SK-N-SH (cell line): Measurements from ENCODE around the gene TPM4. TPM values are rescaled to one million over a fixed set of nuclear protein-coding genes. Genes with fewer than 3 reads are reported as not detected.

Experiments used
- CTCF ChIA-PET: fragments of 300-600, 350-600 bp; formaldehyde crosslinking; extraction: SDS; loops from one replicate; lab custom pipeline; 2021; lab: Yijun Ruan, JAX
- POLR2A ChIA-PET: fragments of 350-600 bp; sonication (Branson Sonifier 250); formaldehyde crosslinking; extraction: SDS; loops from one replicate; lab custom pipeline; 2020; ENCODE audit warnings: antibody characterized with exemption, inconsistent platforms; lab: Yijun Ruan, JAX
- DNase-seq: peaks from one replicate; pipeline ENCODE4 v3.0.0; 2012
- H2AFZ ChIP-seq: fragments of 200-600 bp; sonication (generic); 2 replicates; pipeline ENCODE4 v1.8.1; 2016; ENCODE audit warnings: antibody characterized with exemption, mild to moderate bottlenecking, low read depth
- H3F3A ChIP-seq: fragments of 200-600 bp; sonication (generic); replicated peaks from 2 replicates; pipeline ENCODE3; 2016; ENCODE audit warnings: antibody characterized with exemption, mild to moderate bottlenecking; ENCODE audit not compliant: insufficient read depth
- H3K27ac ChIP-seq, 2 experiments: fragments of 200-500 bp in 1 of 2; fragments of 200-600 bp in 1 of 2; sonication (Bioruptor generic) in 1 of 2; sonication (generic), shearing (Covaris generic) in 1 of 2; 2 replicates each; pipeline versions ENCODE4 v1.5.1 to v1.6.1; 2014 to 2016; ENCODE audit warnings: low read depth in 2 of 2, inconsistent platforms in 1 of 2, low read length in 1 of 2, mild to moderate bottlenecking in 1 of 2, mixed read lengths in 1 of 2
- H3K27me3 ChIP-seq: fragments of 200-600 bp; sonication (generic), shearing (Covaris generic); 2 replicates; pipeline ENCODE4 v1.6.1; 2016; ENCODE audit warnings: mixed run types; ENCODE audit not compliant: insufficient read depth
- H3K36me3 ChIP-seq, 2 experiments: fragments of 200-500 bp in 1 of 2; fragments of 200-600 bp in 1 of 2; sonication (Bioruptor generic) in 1 of 2; sonication (generic) in 1 of 2; replicated peaks in 1 of 2; 2 replicates each; pipeline versions ENCODE3 to v1.5.1; 2014 to 2016; ENCODE audit warnings: low read length in 1 of 2, mild to moderate bottlenecking in 1 of 2; ENCODE audit not compliant: insufficient read depth in 2 of 2, control insufficient read depth in 1 of 2
- H3K4me1 ChIP-seq, 2 experiments: fragments of 200-500 bp in 1 of 2; fragments of 200-600 bp in 1 of 2; sonication (Bioruptor generic) in 1 of 2; sonication (generic), shearing (Covaris generic) in 1 of 2; 2 replicates each; pipeline versions ENCODE4 v1.5.1 to v1.6.1; 2014 to 2016; ENCODE audit warnings: low read depth in 1 of 2, low read length in 1 of 2, mixed run types in 1 of 2; ENCODE audit not compliant: insufficient read depth in 2 of 2, control insufficient read depth in 1 of 2
- H3K4me2 ChIP-seq: fragments of 200-600 bp; sonication (generic), shearing (Covaris generic); 2 replicates; pipeline ENCODE4 v1.6.1; 2017; ENCODE audit warnings: mixed run types
- H3K4me3 ChIP-seq, 2 experiments: fragments of 200-500 bp in 1 of 2; fragments of 200-600 bp in 1 of 2; sonication (Bioruptor generic) in 1 of 2; sonication (generic), shearing (Covaris generic) in 1 of 2; 2 replicates each; pipeline versions ENCODE4 v1.5.1 to v1.8.1; 2014 to 2016; ENCODE audit warnings: low read depth in 2 of 2, inconsistent platforms in 1 of 2, low read length in 1 of 2, mild to moderate bottlenecking in 1 of 2, mixed read lengths in 1 of 2, moderate library complexity in 1 of 2
- H3K79me2 ChIP-seq: fragments of 200-600 bp; sonication (generic); 2 replicates; pipeline ENCODE4 v1.8.1; 2017; ENCODE audit warnings: mild to moderate bottlenecking; ENCODE audit not compliant: insufficient read depth
- H3K9ac ChIP-seq: fragments of 200-600 bp; sonication (generic); 2 replicates; pipeline ENCODE4 v1.6.1; 2017; ENCODE audit warnings: mixed run types
- H3K9me2 ChIP-seq: fragments of 200-600 bp; sonication (generic); 2 replicates; pipeline ENCODE4 v1.6.1; 2017; ENCODE audit warnings: mixed run types
- H3K9me3 ChIP-seq: fragments of 200-600 bp; sonication (generic); 2 replicates; pipeline ENCODE4 v1.6.1; 2017; ENCODE audit warnings: mixed run types, mild to moderate bottlenecking, moderate library complexity
- H4K20me1 ChIP-seq: fragments of 200-600 bp; sonication (generic); 2 replicates; pipeline ENCODE4 v1.6.1; 2017; ENCODE audit warnings: mild to moderate bottlenecking, mixed run types; ENCODE audit not compliant: insufficient read depth
- CHD2 ChIP-seq: fragments of 150-350 bp; IDR thresholded peaks from 2 replicates; pipeline ENCODE4 v1.6.1; 2018; ENCODE audit warnings: low read length; ENCODE audit not compliant: partially characterized antibody
- CTCF ChIP-seq: fragments of 200-600 bp; sonication (generic); IDR thresholded peaks from 2 replicates; pipeline ENCODE4 v1.6.1; 2017; ENCODE audit warnings: antibody characterized with exemption, mild to moderate bottlenecking, moderate library complexity
- EP300 ChIP-seq, 2 experiments: IDR thresholded peaks; 2 replicates each; pipeline versions ENCODE4 v1.4.0 to v1.6.1; 2012; ENCODE audit warnings: borderline replicate concordance in 1 of 2, low read depth in 1 of 2, low read length in 1 of 2
- FOSL2 ChIP-seq: IDR thresholded peaks from 2 replicates; pipeline ENCODE4 v1.4.0; 2012; ENCODE audit warnings: low read depth, mild to moderate bottlenecking, moderate library complexity, borderline replicate concordance
- GABPA ChIP-seq: IDR thresholded peaks from 2 replicates; pipeline ENCODE4 v1.4.0; 2012; ENCODE audit warnings: low read depth, mild to moderate bottlenecking
- JUND ChIP-seq: IDR thresholded peaks from 2 replicates; pipeline ENCODE4 v1.4.0; 2012
- NFIC ChIP-seq: IDR thresholded peaks from 2 replicates; pipeline ENCODE4 v1.4.0; 2012; ENCODE audit warnings: borderline replicate concordance
- NRF1 ChIP-seq: IDR thresholded peaks from 2 replicates; pipeline ENCODE4 v1.6.1; 2012; ENCODE audit warnings: low read depth, mild to moderate bottlenecking, low read length
- RFX5 ChIP-seq: IDR thresholded peaks from 2 replicates; pipeline ENCODE4 v1.6.1; 2012; ENCODE audit warnings: mild to moderate bottlenecking, improper control_type of control experiment, low read length
- RXRA ChIP-seq: IDR thresholded peaks from 2 replicates; pipeline ENCODE4 v1.4.0; 2012; ENCODE audit warnings: low read depth, mild to moderate bottlenecking, borderline replicate concordance
- SMC3 ChIP-seq: IDR thresholded peaks from 2 replicates; pipeline ENCODE4 v1.6.1; 2012; ENCODE audit warnings: low read depth, low read length, improper control_type of control experiment
- TAF1 ChIP-seq: IDR thresholded peaks from 2 replicates; pipeline ENCODE4 v1.6.1; 2012; ENCODE audit warnings: low read depth, mild to moderate bottlenecking, low read length, moderate library complexity, borderline replicate concordance
- TCF12 ChIP-seq: IDR thresholded peaks from 2 replicates; pipeline ENCODE4 v1.4.0; 2012
- USF1 ChIP-seq: IDR thresholded peaks from 2 replicates; pipeline ENCODE4 v1.4.0; 2012; ENCODE audit warnings: low read depth, borderline replicate concordance
- ZBTB33 ChIP-seq: IDR thresholded peaks from 2 replicates; pipeline ENCODE4 v1.4.0; 2012; ENCODE audit warnings: low read depth, borderline replicate concordance
- WGBS: methylation state at CpG from one replicate; pipeline ENCODE4 v1.1.6; 2017; ENCODE audit warnings: low lambda C conversion rate; 5-methylcytosine and 5-hydroxymethylcytosine counted together
- polyA plus RNA-seq, 3 experiments: library from polyadenylated mRNA; depleted of rRNA; stranded (reverse); fragments of >200 nt; gene quantifications; 2 replicates each; pipeline ENCODE4 v1.2.3, GENCODE V29; 2012

The TPM4 gene
- polyA plus RNA-seq, 1 of the 3 experiments (the other 2 are of a cell fraction), result 440 TPM

GRCh38 chr19:16127776-16128371 lies 51.6 kb downstream of the TPM4 start:
- DNase-seq, result no peak
- no peak overlapping the region for H3K9ac ChIP-seq
- no peaks in the 10 kb centered on the region for H3F3A ChIP-seq
- POLR2A ChIA-PET, result no interaction called here
- 92% methylated on average over 11 of the region's 21 CpGs for WGBS
- H3K4me1 ChIP-seq, result no peaks in the 10 kb centered on the region
- no peak overlapping the region for H2AFZ ChIP-seq
- no peak for TF ChIP-seq CTCF
- no peak for TF ChIP-seq ZBTB33
- TF ChIP-seq EP300 (IDR thresholded peaks at IDR 0.05; ENCODE audit: borderline replicate concordance in 1 of 2, low read depth in 1 of 2, low read length in 1 of 2), result no peak
- no peak for TF ChIP-seq TAF1
- no peak for TF ChIP-seq NFIC
- no peak for TF ChIP-seq NRF1
- H3K79me2 ChIP-seq, result 0 out of 2 replicates have a peak, but pooled peaks cover 6% of the 10 kb centered on the region
- no peaks in the 10 kb centered on the region for H4K20me1 ChIP-seq
- no peaks in the 10 kb centered on the region for H3K27me3 ChIP-seq
- no peak overlapping the region for H3K4me3 ChIP-seq
- H3K9me2 ChIP-seq, result no peaks in the 10 kb centered on the region
- H3K4me2 ChIP-seq, result no peak overlapping the region
- CTCF ChIA-PET, result no interaction called here
- H3K27ac ChIP-seq, result no peak overlapping the region
- peaks cover 17 to 67% of the 10 kb centered on the region in 2 experiments for H3K36me3 ChIP-seq
- no peaks in the 10 kb centered on the region for H3K9me3 ChIP-seq

- no peaks in the 10 kb centered on the region for H3F3A ChIP-seq
- H3K9me2 ChIP-seq, result no peaks in the 10 kb centered on the region
- no peaks in the 10 kb centered on the region for H3K79me2 ChIP-seq
- no peaks in the 10 kb centered on the region for H3K4me1 ChIP-seq
- H3K27ac ChIP-seq, result no peak overlapping the region
- no peaks in the 10 kb centered on the region for H3K9me3 ChIP-seq
- CTCF ChIA-PET, result no interaction called here
- H3K4me2 ChIP-seq, result no peak overlapping the region
- TF ChIP-seq FOSL2, result no peak
- TF ChIP-seq RFX5, result no peak
- no peak for TF ChIP-seq JUND
- TF ChIP-seq SMC3, result no peak
- TF ChIP-seq GABPA, result no peak
- no peak for TF ChIP-seq CHD2
- no peak for TF ChIP-seq RXRA
- TF ChIP-seq NRF1, result no peak
- TF ChIP-seq TCF12, result no peak
- no peak for TF ChIP-seq USF1
- no peak overlapping the region for H2AFZ ChIP-seq
- H3K9ac ChIP-seq, result no peak overlapping the region
- POLR2A ChIA-PET, result no interaction called here
- H3K27me3 ChIP-seq, result no peaks in the 10 kb centered on the region
- no peaks in the 10 kb centered on the region for H4K20me1 ChIP-seq
- WGBS, result 94% methylated on average over 3 of the region's 3 CpGs
- no peak overlapping the region; a peak in 1 of 4 replicates for H3K4me3 ChIP-seq
- no peak for DNase-seq
- H3K36me3 ChIP-seq, result peaks cover 17 to 56% of the 10 kb centered on the region in 2 experiments
These were observed 55.4 kb downstream of the TPM4 start for GRCh38 chr19:16131648-16132047.
